ENCODE measurements around the gene HIP1R.

Gene HIP1R

GRCh38 chr12:122839907-122840554, 4.8 kb downstream of the HIP1R start (continued):
- TF ChIP-seq CSDC2 (CRISPR knock-in tag; IDR thresholded peaks at IDR 0.05) = no peak
- TF ChIP-seq ZFP30 (CRISPR knock-in tag; IDR thresholded peaks at IDR 0.05) = no peak
- TF ChIP-seq, protein P1, sequence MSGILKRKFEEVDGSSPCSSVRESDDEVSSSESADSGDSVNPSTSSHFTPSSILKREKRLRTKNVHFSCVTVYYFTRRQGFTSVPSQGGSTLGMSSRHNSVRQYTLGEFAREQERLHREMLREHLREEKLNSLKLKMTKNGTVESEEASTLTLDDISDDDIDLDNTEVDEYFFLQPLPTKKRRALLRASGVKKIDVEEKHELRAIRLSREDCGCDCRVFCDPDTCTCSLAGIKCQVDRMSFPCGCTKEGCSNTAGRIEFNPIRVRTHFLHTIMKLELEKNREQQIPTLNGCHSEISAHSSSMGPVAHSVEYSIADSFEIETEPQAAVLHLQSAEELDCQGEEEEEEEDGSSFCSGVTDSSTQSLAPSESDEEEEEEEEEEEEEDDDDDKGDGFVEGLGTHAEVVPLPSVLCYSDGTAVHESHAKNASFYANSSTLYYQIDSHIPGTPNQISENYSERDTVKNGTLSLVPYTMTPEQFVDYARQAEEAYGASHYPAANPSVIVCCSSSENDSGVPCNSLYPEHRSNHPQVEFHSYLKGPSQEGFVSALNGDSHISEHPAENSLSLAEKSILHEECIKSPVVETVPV (CRISPR knock-in tag; IDR thresholded peaks at IDR 0.05) = no peak
- TF ChIP-seq, protein P2, sequence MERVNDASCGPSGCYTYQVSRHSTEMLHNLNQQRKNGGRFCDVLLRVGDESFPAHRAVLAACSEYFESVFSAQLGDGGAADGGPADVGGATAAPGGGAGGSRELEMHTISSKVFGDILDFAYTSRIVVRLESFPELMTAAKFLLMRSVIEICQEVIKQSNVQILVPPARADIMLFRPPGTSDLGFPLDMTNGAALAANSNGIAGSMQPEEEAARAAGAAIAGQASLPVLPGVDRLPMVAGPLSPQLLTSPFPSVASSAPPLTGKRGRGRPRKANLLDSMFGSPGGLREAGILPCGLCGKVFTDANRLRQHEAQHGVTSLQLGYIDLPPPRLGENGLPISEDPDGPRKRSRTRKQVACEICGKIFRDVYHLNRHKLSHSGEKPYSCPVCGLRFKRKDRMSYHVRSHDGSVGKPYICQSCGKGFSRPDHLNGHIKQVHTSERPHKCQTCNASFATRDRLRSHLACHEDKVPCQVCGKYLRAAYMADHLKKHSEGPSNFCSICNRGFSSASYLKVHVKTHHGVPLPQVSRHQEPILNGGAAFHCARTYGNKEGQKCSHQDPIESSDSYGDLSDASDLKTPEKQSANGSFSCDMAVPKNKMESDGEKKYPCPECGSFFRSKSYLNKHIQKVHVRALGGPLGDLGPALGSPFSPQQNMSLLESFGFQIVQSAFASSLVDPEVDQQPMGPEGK (CRISPR knock-in tag; IDR thresholded peaks at IDR 0.05; ENCODE audit: borderline replicate concordance) = no peak

DNA sequence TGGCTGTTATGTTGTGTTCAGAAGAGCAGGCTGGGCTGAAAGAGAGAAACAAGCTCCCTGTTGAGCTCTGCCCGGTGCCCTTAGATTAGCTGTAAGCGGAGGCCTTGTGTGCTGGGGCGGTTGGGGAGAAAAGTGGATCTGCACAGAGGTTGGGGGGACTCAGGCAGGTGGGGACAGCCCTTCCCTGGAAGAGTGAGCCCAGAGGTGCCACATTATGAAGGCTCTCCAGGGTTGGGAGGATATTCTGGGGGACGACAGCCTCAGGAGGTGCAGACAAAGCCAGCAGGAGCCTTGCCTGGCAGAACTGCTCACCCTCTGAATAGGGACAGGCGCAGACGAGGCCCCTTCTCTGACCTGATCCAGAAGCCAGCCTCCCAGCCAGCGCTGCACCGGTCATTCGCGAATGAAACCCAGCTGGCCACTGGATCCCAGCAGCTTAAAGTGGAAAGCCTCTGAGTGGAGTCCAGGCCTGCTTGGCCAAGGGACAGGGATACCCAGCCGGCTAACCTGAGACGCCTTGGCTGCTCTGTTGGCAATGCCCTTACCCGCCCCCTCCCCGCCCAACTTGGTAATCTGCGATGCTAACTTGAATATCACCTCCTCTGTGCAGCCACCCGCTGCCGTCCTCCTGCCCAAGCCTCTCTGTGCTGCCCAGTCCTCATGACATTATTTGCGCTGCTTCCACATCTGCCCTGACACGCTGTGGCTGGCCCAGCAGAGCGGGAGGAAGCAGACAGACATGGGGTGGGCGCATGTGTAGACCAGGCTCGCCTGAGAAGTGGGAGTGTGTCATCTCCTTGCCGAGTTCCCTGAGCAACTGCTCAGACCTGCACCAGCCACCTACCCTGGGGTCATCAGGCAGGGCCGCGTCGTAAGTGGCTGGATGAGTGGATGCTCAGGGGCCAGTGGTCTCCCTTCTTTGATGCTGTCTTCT, 5.6 kb downstream of the HIP1R start:
- peak; percentile 26 for ATAC-seq
- no peak for TF ChIP-seq SNAI2 (CRISPR knock-in tag; IDR thresholded peaks at IDR 0.05)
- TF ChIP-seq, protein P3, sequence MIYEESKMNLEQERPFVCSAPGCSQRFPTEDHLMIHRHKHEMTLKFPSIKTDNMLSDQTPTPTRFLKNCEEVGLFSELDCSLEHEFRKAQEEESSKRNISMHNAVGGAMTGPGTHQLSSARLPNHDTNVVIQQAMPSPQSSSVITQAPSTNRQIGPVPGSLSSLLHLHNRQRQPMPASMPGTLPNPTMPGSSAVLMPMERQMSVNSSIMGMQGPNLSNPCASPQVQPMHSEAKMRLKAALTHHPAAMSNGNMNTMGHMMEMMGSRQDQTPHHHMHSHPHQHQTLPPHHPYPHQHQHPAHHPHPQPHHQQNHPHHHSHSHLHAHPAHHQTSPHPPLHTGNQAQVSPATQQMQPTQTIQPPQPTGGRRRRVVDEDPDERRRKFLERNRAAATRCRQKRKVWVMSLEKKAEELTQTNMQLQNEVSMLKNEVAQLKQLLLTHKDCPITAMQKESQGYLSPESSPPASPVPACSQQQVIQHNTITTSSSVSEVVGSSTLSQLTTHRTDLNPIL (CRISPR knock-in tag; IDR thresholded peaks at IDR 0.05; ENCODE audit: low read depth) = no peak
- no peak for TF ChIP-seq CSDC2 (CRISPR knock-in tag; IDR thresholded peaks at IDR 0.05)
- TF ChIP-seq, protein P2 (CRISPR knock-in tag; IDR thresholded peaks at IDR 0.05; ENCODE audit: borderline replicate concordance) = no peak
- TF ChIP-seq ZC3H10 (CRISPR knock-in tag; IDR thresholded peaks at IDR 0.05) = no peak

GRCh38 chr12:122841544-122842321, 6.5 kb downstream of the HIP1R start:
- ATAC-seq = peak; percentile 69
- TF ChIP-seq, protein P2 (CRISPR knock-in tag; IDR thresholded peaks at IDR 0.05; ENCODE audit: borderline replicate concordance) = no peak
- TF ChIP-seq ESRRG (CRISPR knock-in tag; IDR thresholded peaks at IDR 0.05) = no peak
- TF ChIP-seq OSR1 (CRISPR knock-in tag; IDR thresholded peaks at IDR 0.05) = no peak
- TF ChIP-seq ZNF8 (CRISPR knock-in tag; IDR thresholded peaks at IDR 0.05) = no peak

GRCh38 chr12:122842505-122843405, 7.5 kb downstream of the HIP1R start:
- no peak for TF ChIP-seq ZFP30 (CRISPR knock-in tag; IDR thresholded peaks at IDR 0.05)
- peak; percentile 10; the same call in 1 of the 3 replicates for ATAC-seq

DNA sequence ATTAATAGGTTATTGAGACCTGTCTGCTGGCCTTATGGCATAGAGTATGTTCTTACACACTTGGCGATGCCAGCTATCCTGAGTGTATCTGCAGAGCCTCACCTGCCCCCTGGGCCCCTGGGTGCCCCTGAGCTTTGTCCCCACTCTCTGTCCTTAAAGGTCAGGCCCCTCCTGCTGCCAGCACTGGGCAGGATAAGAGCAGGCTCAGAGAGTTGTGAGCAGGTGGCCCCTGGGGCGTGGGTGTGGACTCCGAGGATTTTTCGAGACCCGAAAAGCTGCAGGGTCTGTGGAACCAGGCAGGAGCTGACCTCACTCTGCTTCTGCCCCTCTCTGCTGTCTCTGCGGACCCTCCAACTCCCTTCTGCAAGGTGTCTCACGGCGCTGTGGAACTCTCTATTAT, 8.2 kb downstream of the HIP1R start:
- ATAC-seq = no peak
- TF ChIP-seq ZFP30 (CRISPR knock-in tag; IDR thresholded peaks at IDR 0.05) = no peak
- TF ChIP-seq TCF4 (CRISPR knock-in tag; IDR thresholded peaks at IDR 0.05; ENCODE audit: borderline replicate concordance) = no peak
- TF ChIP-seq ISL1 (CRISPR knock-in tag; IDR thresholded peaks at IDR 0.05) = no peak
- TF ChIP-seq BACH2 (CRISPR knock-in tag; IDR thresholded peaks at IDR 0.05; ENCODE audit: borderline replicate concordance) = no peak
- no peak for TF ChIP-seq RARB (CRISPR knock-in tag; IDR thresholded peaks at IDR 0.05)
- no peak for TF ChIP-seq CSDC2 (CRISPR knock-in tag; IDR thresholded peaks at IDR 0.05)
- no peak for TF ChIP-seq GLIS3 (CRISPR knock-in tag; IDR thresholded peaks at IDR 0.05)
- TF ChIP-seq, protein P3 (CRISPR knock-in tag; IDR thresholded peaks at IDR 0.05; ENCODE audit: low read depth) = no peak
- no peak for TF ChIP-seq ZNF70 (CRISPR knock-in tag; IDR thresholded peaks at IDR 0.05)
- TF ChIP-seq, protein P2 (CRISPR knock-in tag; IDR thresholded peaks at IDR 0.05; ENCODE audit: borderline replicate concordance) = no peak
- no peak for TF ChIP-seq ZFP3 (CRISPR knock-in tag; IDR thresholded peaks at IDR 0.05)
- no peak for TF ChIP-seq ZC3H10 (CRISPR knock-in tag; IDR thresholded peaks at IDR 0.05)
